ENCODE results near the gene INCA1. TPM values are rescaled to one million over a fixed set of nuclear protein-coding genes. Genes with fewer than 3 reads are reported as not detected.

The INCA1 gene
- total and polyA plus RNA-seq, 2 of the 13 experiments (the other 11 are each of a cell fraction or from before 2014, with no cell fraction given): 0.93 to 2.6 TPM

DNA sequence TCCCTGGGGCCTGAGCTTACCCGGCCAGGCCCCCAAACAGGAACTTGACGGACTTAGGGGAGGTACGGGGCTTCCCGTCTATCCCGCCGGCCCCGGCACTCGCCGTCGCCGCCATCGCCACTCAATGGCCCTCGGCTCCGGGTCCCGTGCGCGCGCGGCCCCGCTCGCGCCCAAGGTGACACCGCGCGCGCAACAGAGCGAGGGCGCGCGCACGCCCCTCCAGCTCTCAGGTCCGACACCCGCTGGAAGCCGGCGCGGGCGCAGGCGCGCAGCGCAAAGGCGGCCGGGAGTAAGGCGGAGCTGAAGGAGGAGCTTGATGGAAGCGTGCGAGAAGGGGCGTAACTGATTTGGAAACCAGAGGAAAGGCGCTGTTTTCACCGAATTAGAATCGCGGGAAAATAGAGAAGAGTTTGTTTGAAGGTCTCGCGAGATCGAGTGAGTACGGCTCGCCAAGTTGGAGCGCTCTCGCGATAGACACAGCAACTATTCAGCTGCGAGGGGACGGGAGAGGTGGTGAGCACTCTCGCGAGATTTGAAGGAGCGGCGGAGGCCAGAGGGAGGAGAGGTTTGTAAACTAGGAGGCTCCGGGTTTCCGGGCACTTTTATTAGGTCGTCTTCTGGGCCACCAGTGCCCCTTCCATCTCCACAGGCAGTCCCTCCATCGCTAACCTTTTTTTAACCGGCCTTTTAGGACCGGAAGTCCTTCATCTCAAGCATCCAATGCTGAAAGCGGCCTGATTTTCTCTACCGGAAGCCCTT is 57.3 kb downstream of the INCA1 start, which contains the start of the genes RNF167 and SLC25A11 (continued):
- TF ChIP-seq ZNF235 (CRISPR knock-in tag; IDR thresholded peaks at IDR 0.05; ENCODE audit: borderline replicate concordance) (no peak; the same call in 1 of the 2 replicates), POLR2G (IDR thresholded peaks at IDR 0.05; ENCODE audit: low read depth, low read length) (peak; percentile 86), ZNF737 (CRISPR knock-in tag; IDR thresholded peaks at IDR 0.05; ENCODE audit: borderline replicate concordance) (no peak), PHF8 (CRISPR knock-in tag; IDR thresholded peaks at IDR 0.05) (peak; percentile 78), ZNF326 (CRISPR knock-in tag; IDR thresholded peaks at IDR 0.05; ENCODE audit: borderline replicate concordance) (no peak), ARNT (IDR thresholded peaks at IDR 0.05) (no peak), ZSCAN20 (CRISPR knock-in tag; IDR thresholded peaks at IDR 0.05; ENCODE audit: borderline replicate concordance) (0 out of 2 replicates have a peak, but pooled peaks have one; percentile 28), BATF2 (CRISPR knock-in tag; IDR thresholded peaks at IDR 0.05) (no peak), TCF7 (IDR thresholded peaks at IDR 0.05; ENCODE audit: low read depth) (no peak), REPIN1 (CRISPR knock-in tag; IDR thresholded peaks at IDR 0.05; ENCODE audit: borderline replicate concordance, low read depth) (no peak), AGO2 (optimal IDR thresholded peaks at IDR 0.05; ENCODE audit: low read depth, low read length) (peak; percentile 68), ZBTB33 (CRISPR knock-in tag; IDR thresholded peaks at IDR 0.05) (no peak), ZHX1 (CRISPR knock-in tag; IDR thresholded peaks at IDR 0.05; ENCODE audit: low read depth) (no peak), SAP130 (CRISPR knock-in tag; IDR thresholded peaks at IDR 0.05; ENCODE audit: low read depth) (peak; percentile 62), GLMP (CRISPR knock-in tag; IDR thresholded peaks at IDR 0.05; ENCODE audit: borderline replicate concordance) (no peak), CEBPG (CRISPR knock-in tag; IDR thresholded peaks at IDR 0.05) (peak; percentile 17; the same call in 1 of the 2 replicates), ZNF713 (CRISPR knock-in tag; IDR thresholded peaks at IDR 0.05) (no peak), PAX8 (CRISPR knock-in tag; IDR thresholded peaks at IDR 0.05; ENCODE audit: borderline replicate concordance) (no peak), ZFP62 (CRISPR knock-in tag; IDR thresholded peaks at IDR 0.05) (no peak), ZNF703 (CRISPR knock-in tag; IDR thresholded peaks at IDR 0.05; ENCODE audit: borderline replicate concordance) (no peak)
- TF ChIP-seq, protein P1, sequence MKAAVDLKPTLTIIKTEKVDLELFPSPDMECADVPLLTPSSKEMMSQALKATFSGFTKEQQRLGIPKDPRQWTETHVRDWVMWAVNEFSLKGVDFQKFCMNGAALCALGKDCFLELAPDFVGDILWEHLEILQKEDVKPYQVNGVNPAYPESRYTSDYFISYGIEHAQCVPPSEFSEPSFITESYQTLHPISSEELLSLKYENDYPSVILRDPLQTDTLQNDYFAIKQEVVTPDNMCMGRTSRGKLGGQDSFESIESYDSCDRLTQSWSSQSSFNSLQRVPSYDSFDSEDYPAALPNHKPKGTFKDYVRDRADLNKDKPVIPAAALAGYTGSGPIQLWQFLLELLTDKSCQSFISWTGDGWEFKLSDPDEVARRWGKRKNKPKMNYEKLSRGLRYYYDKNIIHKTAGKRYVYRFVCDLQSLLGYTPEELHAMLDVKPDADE (CRISPR knock-in tag; IDR thresholded peaks at IDR 0.05): no peak
- TF ChIP-seq, protein P2, sequence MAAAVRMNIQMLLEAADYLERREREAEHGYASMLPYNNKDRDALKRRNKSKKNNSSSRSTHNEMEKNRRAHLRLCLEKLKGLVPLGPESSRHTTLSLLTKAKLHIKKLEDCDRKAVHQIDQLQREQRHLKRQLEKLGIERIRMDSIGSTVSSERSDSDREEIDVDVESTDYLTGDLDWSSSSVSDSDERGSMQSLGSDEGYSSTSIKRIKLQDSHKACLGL (CRISPR knock-in tag; IDR thresholded peaks at IDR 0.05): no peak

Data from HepG2 (cell line).